HL-60 (cell line): ENCODE results near the gene CUTC.

Source experiments
- DNase-seq, 2 experiments: peaks; one replicate each; pipeline ENCODE4 v3.0.0-alpha.2; 2010 to 2020; ENCODE audit warnings: low read depth in 1 of 2, low spot score in 1 of 2
- H3K27ac ChIP-seq: fragments of 250-450 bp; sonication (Bioruptor Pico); replicated peaks from 2 replicates; pipeline ENCODE4 v1.5.1; 2020; ENCODE audit warnings: mild to moderate bottlenecking, moderate library complexity
- H3K27me3 ChIP-seq: fragments of 250-450 bp; sonication (Bioruptor Pico); 2 replicates; pipeline ENCODE4 v1.5.1; 2021; ENCODE audit warnings: mild to moderate bottlenecking, moderate library complexity; ENCODE audit not compliant: insufficient read depth, poor library complexity, severe bottlenecking
- H3K4me3 ChIP-seq: replicated peaks from 2 replicates; pipeline ENCODE4 v1.5.1; 2011; ENCODE audit warnings: mild to moderate bottlenecking, control low read depth, low read length; ENCODE audit not compliant: insufficient read depth
- GABPA ChIP-seq: IDR thresholded peaks from 2 replicates; pipeline ENCODE4 v1.6.1; 2012; ENCODE audit warnings: low read depth
- POLR2AphosphoS5 ChIP-seq: IDR thresholded peaks from 2 replicates; pipeline ENCODE4 v1.6.1; 2012; ENCODE audit warnings: low read depth
- SPI1 ChIP-seq: IDR thresholded peaks from 2 replicates; pipeline ENCODE4 v1.6.1; 2012; ENCODE audit warnings: low read depth, mild to moderate bottlenecking, borderline replicate concordance
- TF ChIP-seq, protein P1 (sequence below): IDR thresholded peaks from one replicate; pipeline ENCODE4 v1.5.1; 2011; ENCODE audit warnings: low read length, control low read depth, inconsistent platforms; ENCODE audit not compliant: insufficient read depth
- TF ChIP-seq, protein P2 (sequence below): IDR thresholded peaks from 2 replicates; pipeline ENCODE4 v1.6.1; 2012; ENCODE audit warnings: low read depth; ENCODE audit not compliant: insufficient replicate concordance

The CUTC gene

DNA sequence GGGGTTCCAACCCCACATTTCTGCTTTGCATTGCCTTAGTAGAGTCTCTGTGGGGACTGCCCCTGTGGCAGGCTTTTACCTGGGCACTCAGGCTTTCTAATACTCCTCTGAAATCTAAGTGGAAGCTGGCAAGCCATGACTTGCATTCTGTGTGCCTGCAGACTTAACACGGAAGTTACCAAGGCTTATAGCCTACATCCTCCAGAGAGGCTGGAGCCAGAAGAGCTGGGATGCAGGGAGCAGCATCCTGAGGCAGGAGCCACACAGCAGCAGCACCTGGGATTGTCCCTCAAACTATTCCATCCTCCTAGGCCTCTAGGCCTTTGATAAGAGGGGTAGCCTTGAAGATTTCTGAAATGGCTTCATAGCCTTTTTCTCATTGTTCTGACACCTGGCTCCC, 28.3 kb downstream of the CUTC start:
- TF ChIP-seq GABPA (no peak), SPI1 (no peak), POLR2AphosphoS5 (no peak)
- TF ChIP-seq, protein P1, sequence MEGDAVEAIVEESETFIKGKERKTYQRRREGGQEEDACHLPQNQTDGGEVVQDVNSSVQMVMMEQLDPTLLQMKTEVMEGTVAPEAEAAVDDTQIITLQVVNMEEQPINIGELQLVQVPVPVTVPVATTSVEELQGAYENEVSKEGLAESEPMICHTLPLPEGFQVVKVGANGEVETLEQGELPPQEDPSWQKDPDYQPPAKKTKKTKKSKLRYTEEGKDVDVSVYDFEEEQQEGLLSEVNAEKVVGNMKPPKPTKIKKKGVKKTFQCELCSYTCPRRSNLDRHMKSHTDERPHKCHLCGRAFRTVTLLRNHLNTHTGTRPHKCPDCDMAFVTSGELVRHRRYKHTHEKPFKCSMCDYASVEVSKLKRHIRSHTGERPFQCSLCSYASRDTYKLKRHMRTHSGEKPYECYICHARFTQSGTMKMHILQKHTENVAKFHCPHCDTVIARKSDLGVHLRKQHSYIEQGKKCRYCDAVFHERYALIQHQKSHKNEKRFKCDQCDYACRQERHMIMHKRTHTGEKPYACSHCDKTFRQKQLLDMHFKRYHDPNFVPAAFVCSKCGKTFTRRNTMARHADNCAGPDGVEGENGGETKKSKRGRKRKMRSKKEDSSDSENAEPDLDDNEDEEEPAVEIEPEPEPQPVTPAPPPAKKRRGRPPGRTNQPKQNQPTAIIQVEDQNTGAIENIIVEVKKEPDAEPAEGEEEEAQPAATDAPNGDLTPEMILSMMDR, result no peak
- TF ChIP-seq, protein P2, sequence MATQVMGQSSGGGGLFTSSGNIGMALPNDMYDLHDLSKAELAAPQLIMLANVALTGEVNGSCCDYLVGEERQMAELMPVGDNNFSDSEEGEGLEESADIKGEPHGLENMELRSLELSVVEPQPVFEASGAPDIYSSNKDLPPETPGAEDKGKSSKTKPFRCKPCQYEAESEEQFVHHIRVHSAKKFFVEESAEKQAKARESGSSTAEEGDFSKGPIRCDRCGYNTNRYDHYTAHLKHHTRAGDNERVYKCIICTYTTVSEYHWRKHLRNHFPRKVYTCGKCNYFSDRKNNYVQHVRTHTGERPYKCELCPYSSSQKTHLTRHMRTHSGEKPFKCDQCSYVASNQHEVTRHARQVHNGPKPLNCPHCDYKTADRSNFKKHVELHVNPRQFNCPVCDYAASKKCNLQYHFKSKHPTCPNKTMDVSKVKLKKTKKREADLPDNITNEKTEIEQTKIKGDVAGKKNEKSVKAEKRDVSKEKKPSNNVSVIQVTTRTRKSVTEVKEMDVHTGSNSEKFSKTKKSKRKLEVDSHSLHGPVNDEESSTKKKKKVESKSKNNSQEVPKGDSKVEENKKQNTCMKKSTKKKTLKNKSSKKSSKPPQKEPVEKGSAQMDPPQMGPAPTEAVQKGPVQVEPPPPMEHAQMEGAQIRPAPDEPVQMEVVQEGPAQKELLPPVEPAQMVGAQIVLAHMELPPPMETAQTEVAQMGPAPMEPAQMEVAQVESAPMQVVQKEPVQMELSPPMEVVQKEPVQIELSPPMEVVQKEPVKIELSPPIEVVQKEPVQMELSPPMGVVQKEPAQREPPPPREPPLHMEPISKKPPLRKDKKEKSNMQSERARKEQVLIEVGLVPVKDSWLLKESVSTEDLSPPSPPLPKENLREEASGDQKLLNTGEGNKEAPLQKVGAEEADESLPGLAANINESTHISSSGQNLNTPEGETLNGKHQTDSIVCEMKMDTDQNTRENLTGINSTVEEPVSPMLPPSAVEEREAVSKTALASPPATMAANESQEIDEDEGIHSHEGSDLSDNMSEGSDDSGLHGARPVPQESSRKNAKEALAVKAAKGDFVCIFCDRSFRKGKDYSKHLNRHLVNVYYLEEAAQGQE, result no peak
- no peak for DNase-seq

DNA sequence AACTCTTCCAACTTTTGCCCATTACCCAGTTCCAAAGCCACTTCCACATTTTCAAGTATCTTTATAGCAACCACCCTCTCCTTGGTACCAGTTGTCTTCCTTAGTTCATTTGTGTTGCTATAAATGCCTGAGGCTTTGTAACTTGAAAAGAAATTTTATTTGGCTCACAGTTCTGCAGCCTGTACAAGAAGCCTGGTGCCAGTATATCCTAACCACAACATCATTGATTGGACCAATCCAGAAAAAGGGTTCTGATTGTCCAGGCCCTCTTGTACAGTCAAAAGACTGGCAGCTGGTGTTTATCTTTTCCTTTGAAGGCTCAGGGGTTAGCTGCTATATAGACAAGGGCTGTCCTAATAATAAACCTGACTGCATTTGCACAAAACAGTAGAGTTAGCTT, 29.3 kb downstream of the CUTC start:
- TF ChIP-seq SPI1 (peak; percentile 26; the same call in 1 of the 2 replicates), POLR2AphosphoS5 (no peak)
- TF ChIP-seq, protein P2, result no peak
- Histone ChIP-seq H3K4me3 (no peak overlapping the region), H3K27ac (no peak overlapping the region), H3K27me3 (no peaks in the 10 kb centered on the region)
- no peak for DNase-seq

More for the DNA sequence above, 28.3 kb downstream of the CUTC start:
- Histone ChIP-seq H3K27me3 (no peaks in the 10 kb centered on the region), H3K27ac (no peak overlapping the region), H3K4me3 (no peak overlapping the region)

DNA sequence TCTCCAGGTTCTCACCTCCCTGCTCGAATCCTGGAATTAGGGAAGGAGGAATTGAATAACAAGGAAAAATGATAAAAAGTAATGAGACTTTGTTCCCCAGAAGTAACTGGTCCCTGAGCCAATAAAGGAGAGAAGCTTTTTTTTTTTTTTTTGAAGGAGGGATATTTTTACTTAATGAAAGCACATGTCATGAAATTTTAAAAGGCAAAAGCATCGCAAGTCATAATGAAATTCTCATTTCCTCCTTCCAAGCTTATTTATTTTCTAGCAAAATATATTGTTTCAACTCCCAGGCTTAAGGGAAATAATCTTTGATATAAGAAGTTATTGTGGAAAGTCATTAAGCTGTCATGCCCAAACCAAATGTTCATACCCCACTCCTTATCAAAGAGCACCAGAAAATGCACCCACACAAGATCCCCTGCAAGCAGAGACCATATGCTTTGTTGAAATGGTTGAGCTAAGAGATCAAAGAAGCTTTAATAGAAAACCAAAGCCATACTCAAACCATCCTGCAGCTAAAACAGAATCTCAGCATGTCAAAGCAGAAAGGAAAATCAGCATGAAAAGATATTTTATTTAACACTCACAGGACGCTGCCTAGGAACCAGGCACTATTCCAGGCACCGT, 33.8 kb downstream of the CUTC start:
- TF ChIP-seq SPI1 (no peak), POLR2AphosphoS5 (no peak), GABPA (no peak)
- no peaks in the 10 kb centered on the region for H3K27me3 ChIP-seq
- H3K4me3 ChIP-seq, result no peak overlapping the region
- DNase-seq, result no peak
- no peak overlapping the region for H3K27ac ChIP-seq

DNA sequence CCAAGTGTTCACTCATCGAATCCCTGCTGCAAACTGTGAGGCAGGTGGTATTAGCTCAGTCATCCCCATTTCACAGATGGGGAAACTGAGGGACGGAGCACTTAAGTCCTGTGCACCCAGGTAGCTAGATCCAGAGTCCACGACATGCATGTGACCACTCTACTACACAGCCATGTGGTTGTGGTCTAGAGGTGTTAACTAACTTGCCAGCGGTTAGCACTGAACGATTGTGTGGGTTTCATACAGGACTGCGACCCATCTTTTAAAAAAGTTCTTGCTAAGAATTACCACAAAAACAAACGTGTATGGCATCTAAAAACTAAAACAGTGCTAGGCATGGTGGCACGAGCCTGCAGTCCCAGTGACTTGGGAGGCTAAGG, 34.3 kb downstream of the CUTC start:
- H3K27ac ChIP-seq, result no peak overlapping the region
- DNase-seq, result no peak
- no peak overlapping the region for H3K4me3 ChIP-seq
- no peak for TF ChIP-seq SPI1
- no peaks in the 10 kb centered on the region for H3K27me3 ChIP-seq

DNA sequence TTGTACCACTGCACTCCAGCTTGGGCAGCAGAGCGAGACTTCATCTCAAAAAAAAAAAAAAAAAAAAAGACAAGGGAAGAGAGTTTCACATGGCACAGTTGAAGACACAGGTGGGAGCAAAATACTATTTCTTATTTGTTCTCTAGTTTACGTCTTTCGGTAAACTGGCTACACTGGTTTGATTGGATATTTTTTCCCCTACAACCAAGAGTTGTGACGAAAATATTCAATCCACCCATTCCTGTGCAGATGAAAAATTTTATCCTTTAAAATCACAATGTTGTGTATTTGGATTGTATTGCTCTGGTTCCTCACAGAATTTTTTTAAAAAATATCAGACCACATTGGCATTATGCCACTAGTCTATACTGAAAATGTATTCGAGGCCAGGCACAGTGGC, 35.9 kb downstream of the CUTC start:
- Histone ChIP-seq H3K4me3 (no peak overlapping the region), H3K27me3 (no peaks in the 10 kb centered on the region), H3K27ac (no peak overlapping the region)
- no peak for DNase-seq
- TF ChIP-seq GABPA (no peak), POLR2AphosphoS5 (no peak), SPI1 (no peak)
- TF ChIP-seq, protein P1, result no peak
- TF ChIP-seq, protein P2, result no peak
